K562 (cell line): ENCODE data around the gene KLF18. TPM values are rescaled to one million over a fixed set of nuclear protein-coding genes. Genes with fewer than 3 reads are reported as not detected.

ENCODE experiments used
- ARID3B ChIP-seq: fragments of 250-450 bp; sonication (Bioruptor Pico); IDR thresholded peaks from 2 replicates; pipeline ENCODE4 v1.4.0; 2020; ENCODE audit warnings: borderline replicate concordance
- ATF3 ChIP-seq, 2 experiments: fragments of 450-650 bp in 1 of 2; sonication (generic) in 1 of 2; formaldehyde crosslinking in 1 of 2; IDR thresholded peaks in 1 of 2; conservative IDR thresholded peaks in 1 of 2; 2 replicates each; pipeline versions ENCODE4 v1.6.1 to v1.8.1; 2016 to 2023; ENCODE audit warnings: mild to moderate bottlenecking in 2 of 2, moderate library complexity in 2 of 2, inconsistent platforms in 1 of 2, missing genetic modification reagents in 1 of 2
- C11orf30 ChIP-seq: fragments of 450-650 bp; IDR thresholded peaks from 2 replicates; pipeline ENCODE4 v1.6.1; 2016; ENCODE audit warnings: low read depth, mild to moderate bottlenecking
- CC2D1A ChIP-seq: fragments of 450-650 bp; IDR thresholded peaks from 2 replicates; pipeline ENCODE4 v1.6.1; 2017; ENCODE audit warnings: mild to moderate bottlenecking
- CLOCK ChIP-seq: fragments of 250-450 bp; sonication (Bioruptor Pico); IDR thresholded peaks from 2 replicates; pipeline ENCODE4 v1.4.0; 2020; ENCODE audit warnings: mild to moderate bottlenecking, moderate library complexity, borderline replicate concordance
- ETV1 ChIP-seq: fragments of 450-650 bp; conservative IDR thresholded peaks from 2 replicates; pipeline ENCODE4 v1.6.1; 2016; ENCODE audit warnings: missing genetic modification characterization, control low read depth, low read depth, missing compliant biosample characterization
- FOXJ2 ChIP-seq: fragments of 200-800 bp; sonication (Bioruptor generic); IDR thresholded peaks from 2 replicates; pipeline ENCODE4 v1.6.1; 2016; ENCODE audit warnings: missing genetic modification characterization, missing compliant biosample characterization
- FOXK2 ChIP-seq, 2 experiments: fragments of 450-650 bp; IDR thresholded peaks in 1 of 2; conservative IDR thresholded peaks in 1 of 2; 2 replicates each; pipeline ENCODE4 v1.6.1; 2016; ENCODE audit warnings: low read depth in 2 of 2, mild to moderate bottlenecking in 1 of 2
- HMG20B ChIP-seq: fragments of 250-450 bp; sonication (Bioruptor Pico); IDR thresholded peaks from 2 replicates; pipeline ENCODE4 v1.5.0; 2021; ENCODE audit warnings: mild to moderate bottlenecking
- ILF3 ChIP-seq: fragments of 450-650 bp; IDR thresholded peaks from 2 replicates; pipeline ENCODE4 v1.6.1; 2018; ENCODE audit warnings: antibody characterized with exemption, mild to moderate bottlenecking, moderate library complexity, borderline replicate concordance
- MEIS2 ChIP-seq: fragments of 450-650 bp; IDR thresholded peaks from 2 replicates; pipeline ENCODE4 v1.6.1; 2014; ENCODE audit warnings: mild to moderate bottlenecking; ENCODE audit not compliant: partially characterized antibody
- NR1H2 ChIP-seq: sonication (generic); formaldehyde crosslinking; IDR thresholded peaks from 2 replicates; pipeline ENCODE4 v1.4.0; 2020; ENCODE audit warnings: mild to moderate bottlenecking, missing genetic modification reagents
- PBX2 ChIP-seq, 2 experiments: IDR thresholded peaks in 1 of 2; conservative IDR thresholded peaks in 1 of 2; 2 replicates each; pipeline ENCODE4 v1.6.1; 2016; ENCODE audit warnings: low read depth in 2 of 2, mild to moderate bottlenecking in 1 of 2, missing compliant biosample characterization in 1 of 2, missing genetic modification characterization in 1 of 2, moderate library complexity in 1 of 2
- POLR2G ChIP-seq: fragments of 200-400 bp; formaldehyde crosslinking; IDR thresholded peaks from 2 replicates; pipeline ENCODE4 v1.6.1; 2017; ENCODE audit warnings: low read depth, mild to moderate bottlenecking, antibody characterized with exemption, low read length, moderate library complexity
- ZBTB49 ChIP-seq: sonication (generic); formaldehyde crosslinking; IDR thresholded peaks from 2 replicates; pipeline ENCODE4 v1.8.0; 2022; ENCODE audit warnings: missing genetic modification reagents, mild to moderate bottlenecking, borderline replicate concordance
- ZNF764 ChIP-seq: fragments of 250-450 bp; sonication (Bioruptor Pico); IDR thresholded peaks from 2 replicates; pipeline ENCODE4 v1.4.0; 2020; ENCODE audit warnings: low read depth, mild to moderate bottlenecking, moderate library complexity
- polyA plus RNA-seq, 8 experiments: library from polyadenylated mRNA; depleted of rRNA in 4 of 8; stranded (reverse) in 5 of 8; unstranded in 3 of 8; fragments of >200 nt; fragmentation: Nextera tagmentation in 2 of 8; fragmentation: Illumina TruSeq in 1 of 8; extraction: Ambion mirVana in 2 of 8; extraction: Trizol in 1 of 8; gene quantifications; 2 replicates each; pipeline versions ENCODE4 v1.2.1 to v1.2.3, GENCODE V29; 2011 to 2014; ENCODE audit warnings: inconsistent platforms in 1 of 8, missing spikeins in 1 of 8
- total RNA-seq, 7 experiments: library from RNA; depleted of rRNA in 6 of 7; stranded (reverse); fragments of >200 nt in 6 of 7; fragmentation: Illumina TruSeq in 2 of 7; extraction: Trizol in 2 of 7; gene quantifications; 2 replicates each; pipeline versions ENCODE4 v1.2.1 to v1.2.3, GENCODE V29; 2011 to 2021; ENCODE audit warnings: low replicate concordance in 1 of 7

Gene KLF18
- total and polyA plus RNA-seq, 9 of the 15 experiments (the other 6 are each of a cell fraction or from before 2014, with no cell fraction given): not detected

- TF ChIP-seq MEIS2 (peak; percentile 42), ARID3B (no peak), PBX2 (CRISPR knock-in tag; IDR thresholded peaks at IDR 0.05; ENCODE audit: low read depth) (no peak), PBX2 (tag; conservative IDR thresholded peaks at IDR 0.05; ENCODE audit: low read depth) (peak; percentile 50; the same call in 1 of the 2 replicates), CC2D1A (no peak), ZNF764 (no peak), NR1H2 (CRISPR knock-in tag) (no peak), CLOCK (CRISPR knock-in tag) (no peak), POLR2G (no peak), ATF3 (IDR thresholded peaks at IDR 0.05) (no peak), ATF3 (CRISPR knock-in tag; conservative IDR thresholded peaks at IDR 0.05) (no peak), FOXJ2 (tag) (no peak), ILF3 (no peak), C11orf30 (peak; percentile 50; the same call in 1 of the 2 replicates), HMG20B (no peak), ZBTB49 (CRISPR knock-in tag) (no peak), FOXK2 (conservative IDR thresholded peaks at IDR 0.05 in 1 of 2, IDR thresholded peaks at IDR 0.05 in 1 of 2; ENCODE audit: low read depth in 2 of 2) (no peak), ETV1 (tag) (no peak)
These were observed 29.6 kb downstream of the KLF18 start (continued) for GRCh38 chr1:44111861-44112260.
